HepG2 (cell line): ENCODE measurements around the gene BRSK2. TPM values are rescaled to one million over a fixed set of nuclear protein-coding genes. Genes with fewer than 3 reads are reported as not detected.

Experiments used
- ATF1 ChIP-seq: IDR thresholded peaks from 2 replicates; pipeline ENCODE4 v1.6.1; 2016; ENCODE audit warnings: mild to moderate bottlenecking, control low read depth
- BRD4 ChIP-seq: sonication (generic); formaldehyde crosslinking; IDR thresholded peaks from 2 replicates; pipeline ENCODE4 v1.4.0; 2020; ENCODE audit warnings: missing genetic modification reagents
- ELF3 ChIP-seq: IDR thresholded peaks from 2 replicates; pipeline ENCODE4 v1.6.1; 2016; ENCODE audit warnings: missing genetic modification reagents, missing compliant biosample characterization
- FOXA1 ChIP-seq, 2 experiments: fragments of 450-650 bp in 1 of 2; sonication (generic) in 1 of 2; formaldehyde crosslinking in 1 of 2; IDR thresholded peaks; 2 replicates each; pipeline versions ENCODE4 v1.4.0 to v1.6.1; 2016 to 2020; ENCODE audit warnings: missing genetic modification reagents in 1 of 2
- HNRNPLL ChIP-seq: fragments of 200-400 bp; formaldehyde crosslinking; IDR thresholded peaks from 2 replicates; pipeline ENCODE4 v1.6.1; 2017; ENCODE audit warnings: mild to moderate bottlenecking, low read depth, low read length; ENCODE audit not compliant: poor library complexity, severe bottlenecking
- HOXD1 ChIP-seq: sonication (generic); formaldehyde crosslinking; IDR thresholded peaks from 2 replicates; pipeline ENCODE4 v1.5.0; 2020; ENCODE audit warnings: missing genetic modification reagents
- ISX ChIP-seq: sonication (generic); formaldehyde crosslinking; conservative IDR thresholded peaks from 2 replicates; pipeline ENCODE4 v1.5.0; 2020; ENCODE audit warnings: missing genetic modification reagents
- KDM2A ChIP-seq: sonication (generic); formaldehyde crosslinking; IDR thresholded peaks from 2 replicates; pipeline ENCODE4 v1.4.0; 2020; ENCODE audit warnings: low read depth, missing genetic modification reagents, borderline replicate concordance
- KDM6A ChIP-seq: IDR thresholded peaks from 2 replicates; pipeline ENCODE4 v1.6.1; 2016; ENCODE audit warnings: low read depth
- MXI1 ChIP-seq: IDR thresholded peaks from 3 replicates; pipeline ENCODE4 v1.6.1; 2012; ENCODE audit warnings: low read depth, low read length, inconsistent platforms, borderline replicate concordance
- NFKB2 ChIP-seq: sonication (generic); formaldehyde crosslinking; IDR thresholded peaks from 2 replicates; pipeline ENCODE4 v1.4.0; 2020; ENCODE audit warnings: missing genetic modification reagents, borderline replicate concordance
- RBFOX2 ChIP-seq: fragments of 200-400 bp; formaldehyde crosslinking; IDR thresholded peaks from 2 replicates; pipeline ENCODE4 v1.6.1; 2017; ENCODE audit warnings: low read depth, mild to moderate bottlenecking, low read length
- SRSF4 ChIP-seq: fragments of 200-400 bp; formaldehyde crosslinking; IDR thresholded peaks from one replicate; pipeline ENCODE4 v1.6.1; 2018; ENCODE audit warnings: mild to moderate bottlenecking, low read depth, low read length, moderate library complexity; ENCODE audit not compliant: poor library complexity, severe bottlenecking
- ZNF326 ChIP-seq: sonication (generic); formaldehyde crosslinking; IDR thresholded peaks from 2 replicates; pipeline ENCODE4 v1.4.0; 2020; ENCODE audit warnings: missing genetic modification reagents, borderline replicate concordance
- ZNF496 ChIP-seq: sonication (generic); formaldehyde crosslinking; IDR thresholded peaks from 2 replicates; pipeline ENCODE4 v1.8.1; 2023; ENCODE audit warnings: mild to moderate bottlenecking, moderate library complexity, missing genetic modification reagents; ENCODE audit not compliant: insufficient replicate concordance
- ZNF572 ChIP-seq: sonication (generic); formaldehyde crosslinking; IDR thresholded peaks from 2 replicates; pipeline ENCODE4 v1.5.1; 2020; ENCODE audit warnings: mild to moderate bottlenecking, missing genetic modification reagents
- ZNF660 ChIP-seq: sonication (generic); formaldehyde crosslinking; IDR thresholded peaks from 2 replicates; pipeline ENCODE4 v1.5.1; 2020; ENCODE audit warnings: mild to moderate bottlenecking, low read depth, missing genetic modification reagents, borderline replicate concordance
- ZNF747 ChIP-seq: sonication (generic); formaldehyde crosslinking; IDR thresholded peaks from 2 replicates; pipeline ENCODE4 v1.8.1; 2023; ENCODE audit warnings: missing genetic modification reagents, mild to moderate bottlenecking, borderline replicate concordance
- ZNF891 ChIP-seq: sonication (generic); formaldehyde crosslinking; IDR thresholded peaks from 2 replicates; pipeline ENCODE4 v1.5.0; 2020; ENCODE audit warnings: mild to moderate bottlenecking, missing genetic modification reagents
- ZSCAN21 ChIP-seq: sonication (generic); formaldehyde crosslinking; IDR thresholded peaks from 2 replicates; pipeline ENCODE4 v1.8.0; 2022; ENCODE audit warnings: mild to moderate bottlenecking, missing genetic modification reagents, moderate library complexity, borderline replicate concordance
- ZSCAN29 ChIP-seq: sonication (generic); formaldehyde crosslinking; conservative IDR thresholded peaks from 2 replicates; pipeline ENCODE4 v1.4.0; 2020; ENCODE audit warnings: mild to moderate bottlenecking, missing genetic modification reagents
- polyA plus RNA-seq, 8 experiments: library from polyadenylated mRNA; depleted of rRNA in 3 of 8; stranded (reverse) in 7 of 8; unstranded in 1 of 8; fragments of >200 nt; fragmentation: Illumina TruSeq in 4 of 8; extraction: Trizol in 4 of 8; gene quantifications; 2 replicates each; pipeline versions ENCODE4 v1.2.1 to v1.2.3, GENCODE V29; 2011 to 2016; ENCODE audit warnings: low read depth in 4 of 8, missing spikeins in 1 of 8, mixed read lengths in 1 of 8; ENCODE audit not compliant: insufficient read depth in 1 of 8
- total RNA-seq, 5 experiments: library from RNA; depleted of rRNA; stranded (reverse); fragments of >200 nt; fragmentation: Illumina TruSeq; extraction: Trizol; gene quantifications; 2 replicates each; pipeline ENCODE4 v1.2.3, GENCODE V29; 2016; ENCODE audit warnings: low read depth in 1 of 5
- TF ChIP-seq, protein P1 (sequence below): sonication (generic); formaldehyde crosslinking; IDR thresholded peaks from 2 replicates; pipeline ENCODE4 v1.5.0; 2020; ENCODE audit warnings: mild to moderate bottlenecking, missing genetic modification reagents
- TF ChIP-seq, protein P2 (sequence below): sonication (generic); formaldehyde crosslinking; conservative IDR thresholded peaks from 2 replicates; pipeline ENCODE4 v1.4.0; 2020; ENCODE audit warnings: missing genetic modification reagents
- TF ChIP-seq, protein P3 (sequence below): sonication (generic); formaldehyde crosslinking; IDR thresholded peaks from 2 replicates; pipeline ENCODE4 v1.4.0; 2020; ENCODE audit warnings: missing genetic modification reagents
- TF ChIP-seq, protein P4 (sequence below): sonication (generic); formaldehyde crosslinking; IDR thresholded peaks from 2 replicates; pipeline ENCODE4 v1.4.0; 2020; ENCODE audit warnings: missing genetic modification reagents

BRSK2 gene
- total and polyA plus RNA-seq, 2 of the 13 experiments (the other 11 are each of a cell fraction or from before 2014, with no cell fraction given): 0.74 to 1.1 TPM

DNA sequence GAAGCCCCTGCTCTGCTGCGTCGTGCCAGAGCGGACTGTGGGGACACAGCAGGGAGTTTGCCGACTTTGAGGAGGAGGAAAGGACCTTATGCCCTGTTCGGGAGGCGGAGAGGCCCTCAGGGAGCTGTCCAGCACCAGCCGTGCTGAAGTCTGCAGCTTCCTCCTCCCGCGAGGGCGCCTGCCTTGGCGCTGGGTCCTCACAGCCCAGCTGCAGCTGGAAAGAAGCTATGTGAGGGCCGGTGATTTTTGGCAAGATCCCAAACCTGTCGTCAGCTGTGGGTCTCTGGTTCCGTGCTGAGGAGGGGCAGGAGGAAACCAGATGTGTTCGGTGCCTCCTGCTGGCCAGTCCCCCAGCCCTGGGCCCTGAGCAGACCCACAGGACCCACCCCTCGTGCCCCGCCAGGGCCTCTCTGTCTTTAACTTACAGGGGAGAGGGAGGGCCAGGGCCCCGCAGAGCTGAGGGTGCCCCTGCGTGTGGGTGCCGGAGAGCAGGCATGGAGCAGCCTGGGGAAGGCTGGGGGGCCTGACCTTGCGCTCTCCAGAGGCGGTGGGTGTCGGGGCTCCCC is 12.0 kb downstream of the BRSK2 start (continued):
- TF ChIP-seq ZNF747 (CRISPR knock-in tag) (no peak), ZSCAN21 (CRISPR knock-in tag) (peak; percentile 63), KDM6A (no peak), RBFOX2 (no peak), HOXD1 (CRISPR knock-in tag) (peak; percentile 63; the same call in 1 of the 2 replicates), ZSCAN29 (CRISPR knock-in tag) (no peak), ZNF891 (CRISPR knock-in tag) (peak; percentile 40; the same call in 1 of the 2 replicates), ELF3 (CRISPR knock-in tag) (peak; percentile 79), NFKB2 (CRISPR knock-in tag) (peak; percentile 97), ISX (CRISPR knock-in tag) (0 out of 2 replicates have a peak, but pooled peaks have one; percentile 61), BRD4 (no peak), ZNF496 (CRISPR knock-in tag) (no peak), ATF1 (CRISPR knock-in tag) (no peak), HNRNPLL (no peak), ZNF660 (CRISPR knock-in tag) (no peak), KDM2A (peak; percentile 64), FOXA1 (IDR thresholded peaks at IDR 0.05) (no peak), FOXA1 (CRISPR knock-in tag; IDR thresholded peaks at IDR 0.05) (no peak), ZNF572 (no peak), MXI1 (no peak), ZNF326 (CRISPR knock-in tag) (no peak), SRSF4 (no peak)
- TF ChIP-seq, protein P1, sequence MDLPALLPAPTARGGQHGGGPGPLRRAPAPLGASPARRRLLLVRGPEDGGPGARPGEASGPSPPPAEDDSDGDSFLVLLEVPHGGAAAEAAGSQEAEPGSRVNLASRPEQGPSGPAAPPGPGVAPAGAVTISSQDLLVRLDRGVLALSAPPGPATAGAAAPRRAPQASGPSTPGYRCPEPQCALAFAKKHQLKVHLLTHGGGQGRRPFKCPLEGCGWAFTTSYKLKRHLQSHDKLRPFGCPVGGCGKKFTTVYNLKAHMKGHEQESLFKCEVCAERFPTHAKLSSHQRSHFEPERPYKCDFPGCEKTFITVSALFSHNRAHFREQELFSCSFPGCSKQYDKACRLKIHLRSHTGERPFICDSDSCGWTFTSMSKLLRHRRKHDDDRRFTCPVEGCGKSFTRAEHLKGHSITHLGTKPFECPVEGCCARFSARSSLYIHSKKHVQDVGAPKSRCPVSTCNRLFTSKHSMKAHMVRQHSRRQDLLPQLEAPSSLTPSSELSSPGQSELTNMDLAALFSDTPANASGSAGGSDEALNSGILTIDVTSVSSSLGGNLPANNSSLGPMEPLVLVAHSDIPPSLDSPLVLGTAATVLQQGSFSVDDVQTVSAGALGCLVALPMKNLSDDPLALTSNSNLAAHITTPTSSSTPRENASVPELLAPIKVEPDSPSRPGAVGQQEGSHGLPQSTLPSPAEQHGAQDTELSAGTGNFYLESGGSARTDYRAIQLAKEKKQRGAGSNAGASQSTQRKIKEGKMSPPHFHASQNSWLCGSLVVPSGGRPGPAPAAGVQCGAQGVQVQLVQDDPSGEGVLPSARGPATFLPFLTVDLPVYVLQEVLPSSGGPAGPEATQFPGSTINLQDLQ (CRISPR knock-in tag): no peak
- TF ChIP-seq, protein P2, sequence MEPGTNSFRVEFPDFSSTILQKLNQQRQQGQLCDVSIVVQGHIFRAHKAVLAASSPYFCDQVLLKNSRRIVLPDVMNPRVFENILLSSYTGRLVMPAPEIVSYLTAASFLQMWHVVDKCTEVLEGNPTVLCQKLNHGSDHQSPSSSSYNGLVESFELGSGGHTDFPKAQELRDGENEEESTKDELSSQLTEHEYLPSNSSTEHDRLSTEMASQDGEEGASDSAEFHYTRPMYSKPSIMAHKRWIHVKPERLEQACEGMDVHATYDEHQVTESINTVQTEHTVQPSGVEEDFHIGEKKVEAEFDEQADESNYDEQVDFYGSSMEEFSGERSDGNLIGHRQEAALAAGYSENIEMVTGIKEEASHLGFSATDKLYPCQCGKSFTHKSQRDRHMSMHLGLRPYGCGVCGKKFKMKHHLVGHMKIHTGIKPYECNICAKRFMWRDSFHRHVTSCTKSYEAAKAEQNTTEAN (CRISPR knock-in tag): 0 out of 2 replicates have a peak, but pooled peaks have one; percentile 60
- TF ChIP-seq, protein P3, sequence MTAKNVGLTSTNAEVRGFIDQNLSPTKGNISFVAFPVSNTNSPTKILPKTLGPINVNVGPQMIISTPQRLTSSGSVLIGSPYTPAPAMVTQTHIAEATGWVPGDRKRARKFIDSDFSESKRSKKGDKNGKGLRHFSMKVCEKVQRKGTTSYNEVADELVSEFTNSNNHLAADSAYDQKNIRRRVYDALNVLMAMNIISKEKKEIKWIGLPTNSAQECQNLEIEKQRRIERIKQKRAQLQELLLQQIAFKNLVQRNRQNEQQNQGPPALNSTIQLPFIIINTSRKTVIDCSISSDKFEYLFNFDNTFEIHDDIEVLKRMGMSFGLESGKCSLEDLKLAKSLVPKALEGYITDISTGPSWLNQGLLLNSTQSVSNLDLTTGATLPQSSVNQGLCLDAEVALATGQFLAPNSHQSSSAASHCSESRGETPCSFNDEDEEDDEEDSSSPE: no peak
- TF ChIP-seq, protein P4, sequence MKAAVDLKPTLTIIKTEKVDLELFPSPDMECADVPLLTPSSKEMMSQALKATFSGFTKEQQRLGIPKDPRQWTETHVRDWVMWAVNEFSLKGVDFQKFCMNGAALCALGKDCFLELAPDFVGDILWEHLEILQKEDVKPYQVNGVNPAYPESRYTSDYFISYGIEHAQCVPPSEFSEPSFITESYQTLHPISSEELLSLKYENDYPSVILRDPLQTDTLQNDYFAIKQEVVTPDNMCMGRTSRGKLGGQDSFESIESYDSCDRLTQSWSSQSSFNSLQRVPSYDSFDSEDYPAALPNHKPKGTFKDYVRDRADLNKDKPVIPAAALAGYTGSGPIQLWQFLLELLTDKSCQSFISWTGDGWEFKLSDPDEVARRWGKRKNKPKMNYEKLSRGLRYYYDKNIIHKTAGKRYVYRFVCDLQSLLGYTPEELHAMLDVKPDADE (CRISPR knock-in tag): no peak
